Stimulated activated CD8-positive, alpha-beta memory T cell treated with anti-CD3 and anti-CD28 coated beads, Interleukin-12 subunit alpha, Interleukin-12 subunit beta, amount 100 ng/mL, for 1 hour (primary cell): ENCODE measurements around the gene HTN1.
"Not testable (repeated sequence)": the region's sequence is repeated elsewhere in the genome, so short reads cannot be mapped to it uniquely, and the experiment has no call there.

Experiments
- DNase-seq: peaks from one replicate; pipeline ENCODE4 v3.0.0-alpha.2; 2020; ENCODE audit warnings: low read depth

Gene HTN1

DNA sequence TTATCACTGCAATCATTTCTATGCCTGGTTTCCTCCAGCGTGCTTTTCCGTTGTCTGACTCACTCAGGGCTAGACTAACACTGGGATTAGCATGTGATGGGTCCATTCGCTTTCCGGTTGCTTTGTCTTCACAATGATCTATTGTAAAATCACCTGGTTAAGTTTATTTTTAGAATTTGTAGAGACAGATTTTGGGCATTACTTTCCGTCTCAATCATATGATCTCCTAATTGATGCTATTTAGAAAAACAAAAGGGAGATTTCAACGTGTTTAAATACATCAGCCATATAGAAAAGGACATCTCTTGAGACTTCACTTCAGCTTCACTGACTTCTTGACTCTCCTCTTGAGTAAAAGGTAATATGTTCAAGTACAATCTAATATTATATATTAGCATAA is at the start of gene HTN1:
HTN1 (plus strand) TSS at position 301 of the 400 bp plus-strand sequence. CDS start 2,639 bp downstream, outside the sequence.
- not testable (repeated sequence) for DNase-seq

DNA sequence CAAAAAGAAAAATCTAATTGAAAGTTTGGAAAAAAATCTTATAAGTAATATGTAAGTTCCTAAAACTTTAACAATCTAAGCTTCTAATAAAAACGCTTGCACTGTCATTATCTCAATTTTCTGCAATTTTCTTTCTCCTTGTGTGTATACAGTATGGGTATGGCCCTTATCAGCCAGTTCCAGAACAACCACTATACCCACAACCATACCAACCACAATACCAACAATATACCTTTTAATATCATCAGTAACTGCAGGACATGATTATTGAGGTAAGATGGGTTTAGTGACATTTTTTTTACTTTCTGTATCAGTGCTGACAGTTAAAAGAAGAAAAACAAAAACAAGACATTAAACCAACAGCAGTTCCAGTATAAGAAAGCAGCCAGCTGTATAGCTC is 49.5 kb upstream of the HTN1 start:
- no peak for DNase-seq

DNA sequence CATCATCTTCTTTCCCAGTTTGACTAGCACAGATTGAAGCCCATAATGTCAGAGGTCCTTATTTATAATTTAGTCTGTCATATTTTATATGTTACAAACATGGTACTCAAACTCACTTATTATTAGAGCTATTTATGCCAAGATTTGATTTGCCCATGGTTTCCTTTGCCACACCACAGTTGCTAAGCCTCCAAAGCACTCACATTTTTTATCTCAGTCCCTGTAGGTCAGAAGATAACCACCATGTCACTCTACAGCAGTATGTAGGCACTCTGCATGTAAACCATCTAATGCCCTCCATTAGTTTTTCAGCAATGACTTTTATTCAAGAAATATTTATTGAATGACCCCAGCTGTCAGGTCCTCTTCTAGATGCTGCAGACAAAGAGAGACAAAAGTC is 47.7 kb upstream of the HTN1 start:
- no peak for DNase-seq

DNA sequence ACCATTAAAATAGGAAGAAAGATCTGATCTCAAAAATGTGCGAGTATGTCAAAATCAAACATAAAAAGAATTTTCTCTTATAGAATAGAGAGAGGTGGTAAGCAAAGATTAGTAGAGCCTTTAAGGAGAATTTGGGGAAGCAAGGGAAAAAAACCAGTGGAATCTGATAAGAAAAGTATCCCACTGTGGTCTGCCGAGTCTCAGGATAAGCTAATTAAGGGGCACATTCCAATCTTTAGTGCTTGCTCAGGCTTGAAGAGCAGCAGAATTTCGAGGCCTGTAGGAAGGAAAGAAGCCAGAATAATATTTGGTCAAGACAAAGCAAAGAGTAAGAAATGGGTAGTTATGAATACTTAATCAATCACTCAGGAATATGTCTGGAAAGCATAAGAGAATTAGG is 41.5 kb upstream of the HTN1 start:
- no peak for DNase-seq

DNA sequence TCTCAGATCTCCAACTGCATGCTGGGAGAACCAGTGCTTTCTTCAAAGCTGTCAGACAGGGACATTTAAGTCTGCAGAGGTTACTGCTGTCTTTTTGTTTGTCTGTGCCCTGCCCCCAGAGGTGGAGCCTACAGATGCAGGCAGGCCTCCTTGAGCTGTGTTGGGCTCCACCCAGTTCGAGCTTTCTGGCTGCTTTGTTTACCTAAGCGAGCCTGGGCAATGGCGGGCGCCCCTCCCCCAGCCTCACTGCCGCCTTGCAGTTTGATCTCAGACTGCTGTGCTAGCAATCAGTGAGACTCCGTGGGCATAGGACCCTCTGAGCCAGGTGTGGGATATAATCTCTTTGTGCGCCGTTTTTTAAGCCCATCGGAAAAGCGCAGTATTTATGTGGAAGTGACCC is 31.2 kb upstream of the HTN1 start:
- DNase-seq = not testable (repeated sequence)

DNA sequence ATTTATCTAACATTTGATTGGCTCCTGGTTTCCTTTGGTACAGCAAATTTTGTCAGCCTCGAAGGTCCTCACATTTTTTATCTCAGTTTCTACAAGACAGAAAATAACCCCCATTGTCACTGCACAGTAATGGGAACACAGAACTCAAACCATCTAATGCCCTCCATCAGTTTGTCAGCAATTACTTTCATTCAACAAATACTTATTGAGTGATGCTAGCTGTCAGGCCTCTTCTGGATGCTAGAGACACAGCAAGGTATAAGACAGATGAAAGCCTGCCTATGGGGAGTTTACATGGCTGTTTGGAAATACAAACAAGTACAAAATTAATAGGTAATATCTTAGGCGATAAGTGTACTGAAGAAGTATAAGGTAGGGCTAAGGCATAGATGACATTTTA is 27.0 kb upstream of the HTN1 start:
- DNase-seq = no peak

DNA sequence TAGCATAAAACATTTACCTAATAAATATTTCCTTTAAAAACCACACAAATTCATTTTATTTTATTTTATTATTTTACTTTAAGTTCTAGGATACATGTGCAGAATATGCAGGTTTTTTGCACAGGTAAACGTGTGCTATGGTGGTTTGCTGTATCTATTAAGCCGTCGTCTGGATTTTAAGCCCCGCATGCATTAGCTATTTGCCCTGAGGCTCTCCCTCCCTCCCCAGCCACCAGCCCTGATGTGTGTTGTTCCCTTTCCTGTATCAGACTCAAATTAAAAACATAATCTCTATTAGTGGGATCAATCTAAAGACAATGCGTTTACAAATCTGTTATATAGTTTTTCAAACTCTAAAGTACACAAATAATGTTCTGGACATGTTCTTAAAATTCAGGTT is 23.2 kb upstream of the HTN1 start:
- no peak for DNase-seq

DNA sequence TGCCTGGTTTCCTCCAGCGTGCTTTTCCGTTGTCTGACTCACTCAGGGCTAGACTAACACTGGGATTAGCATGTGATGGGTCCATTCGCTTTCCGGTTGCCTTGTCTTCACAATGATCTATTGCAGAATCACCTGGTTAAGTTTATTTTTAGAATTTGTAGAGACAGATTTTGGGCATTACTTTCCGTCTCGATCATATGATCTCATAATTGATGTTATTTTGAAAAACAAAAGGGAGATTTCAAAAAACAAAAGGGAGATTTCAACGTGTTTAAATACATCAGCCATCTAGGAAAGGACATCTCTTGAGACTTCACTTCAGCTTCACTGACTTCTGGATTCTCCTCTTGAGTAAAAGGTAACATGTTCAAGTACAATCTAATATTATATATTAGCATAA is 22.1 kb upstream of the HTN1 start, which contains the start of gene HTN3:
HTN3 (plus strand) TSS at position 301 of the 400 bp plus-strand sequence. CDS start 2,282 bp downstream, outside the sequence.
- not testable (repeated sequence) for DNase-seq

DNA sequence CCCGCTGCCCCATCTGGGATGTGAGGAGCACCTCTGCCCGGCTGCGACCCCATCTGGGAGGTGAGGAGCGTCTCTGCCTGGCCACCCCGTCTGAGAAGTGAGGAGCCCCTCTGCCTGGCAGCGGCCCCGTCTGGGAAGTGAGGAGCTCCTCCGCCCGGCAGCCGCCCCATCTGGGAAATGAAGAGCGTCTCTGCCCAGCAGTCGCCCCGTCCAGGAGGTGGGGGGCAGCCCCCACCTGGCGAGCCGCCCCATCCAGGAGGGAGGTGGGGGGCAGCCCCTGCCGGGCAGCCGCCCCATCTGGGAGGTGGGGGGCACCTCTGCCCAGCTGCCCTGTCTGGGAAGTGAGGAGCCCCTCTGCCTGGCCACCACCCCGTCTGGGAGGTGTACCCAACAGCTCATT is 12.7 kb upstream of the HTN1 start:
- not testable (repeated sequence) for DNase-seq

DNA sequence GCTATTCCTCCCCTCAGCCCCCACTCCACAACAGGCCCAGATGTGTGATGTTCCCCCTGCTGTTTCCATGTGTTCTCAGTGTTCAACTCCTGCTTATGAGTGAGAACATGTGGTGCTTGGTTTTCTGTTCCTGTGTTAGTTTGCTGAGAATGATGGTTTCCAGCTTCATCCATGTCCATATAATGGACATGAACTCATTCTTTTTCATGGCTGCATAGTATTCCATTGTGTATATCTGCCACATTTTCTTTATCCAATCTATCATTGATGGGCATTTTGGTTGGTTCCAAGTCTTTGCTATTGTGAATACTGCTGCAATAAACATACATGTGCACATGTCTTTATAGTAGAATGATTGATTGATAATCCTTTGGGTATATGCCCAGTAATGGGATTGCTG is 10.3 kb upstream of the HTN1 start:
- DNase-seq = not testable (repeated sequence)

DNA sequence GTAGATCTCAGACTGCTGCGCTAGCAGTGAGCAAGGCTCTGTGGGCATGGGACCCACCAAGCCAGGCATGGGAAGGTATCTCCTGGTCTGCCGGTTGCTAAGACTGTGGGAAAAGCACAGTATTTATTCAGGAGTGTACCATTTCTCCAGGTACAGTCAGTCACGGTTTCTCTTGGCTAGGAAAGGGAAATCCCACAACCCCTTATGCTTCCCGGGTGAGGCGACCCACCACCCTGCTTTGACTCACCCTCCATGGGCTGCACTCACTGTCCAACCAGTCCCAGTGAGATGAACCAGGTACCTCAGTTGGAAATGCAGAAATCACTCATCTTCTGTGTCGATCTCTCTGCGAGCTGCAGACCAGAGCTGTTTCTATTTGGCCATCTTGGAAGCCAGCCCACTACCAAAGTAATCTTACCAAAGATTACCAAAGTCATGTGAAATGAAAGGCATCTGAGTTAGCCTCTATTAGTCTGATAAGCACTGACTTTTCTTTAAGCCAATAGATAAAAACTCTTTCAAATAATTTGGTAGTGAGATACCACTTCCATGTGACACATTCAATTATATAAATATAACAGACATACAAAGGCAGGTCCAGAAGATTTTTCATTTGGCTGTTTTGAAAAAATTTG is 8.5 kb upstream of the HTN1 start:
- no peak for DNase-seq

DNA sequence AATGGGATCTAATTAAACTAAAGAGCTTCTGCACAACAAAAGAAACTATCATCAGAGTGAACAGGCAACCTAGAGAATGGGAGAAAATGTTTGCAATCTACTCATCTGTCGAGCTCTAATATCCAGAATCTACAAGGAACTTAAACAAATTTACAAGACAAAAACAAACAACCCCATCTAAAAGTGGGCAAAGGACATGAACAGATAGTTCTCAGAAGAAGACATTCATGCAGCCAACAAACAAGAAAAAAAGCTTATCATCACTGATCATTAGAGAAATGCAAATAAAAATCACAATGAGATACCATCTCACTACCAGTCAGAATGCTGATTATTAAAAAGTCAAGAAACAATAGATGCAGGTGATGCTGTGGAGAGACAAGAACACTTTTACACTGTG is 6.3 kb downstream of the HTN1 start:
- DNase-seq = not testable (repeated sequence)

DNA sequence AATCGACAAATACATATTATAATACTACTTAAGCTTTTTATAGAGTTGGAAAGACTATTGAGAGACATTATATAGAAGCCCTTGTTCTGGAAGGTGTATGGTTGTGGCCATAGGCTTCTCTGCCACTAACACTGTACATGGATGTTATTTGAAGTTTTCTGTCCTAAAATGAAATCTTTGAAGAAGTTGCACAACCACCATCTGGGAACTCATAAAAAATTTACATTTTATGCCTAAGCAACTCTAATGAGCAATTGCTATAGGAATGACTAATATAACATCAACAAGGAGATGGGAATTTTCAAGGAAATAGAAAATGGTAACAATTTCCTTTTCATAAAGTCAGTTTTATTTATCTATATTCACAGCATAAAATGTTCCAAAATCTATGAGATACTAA is 7.4 kb downstream of the HTN1 start:
- no peak for DNase-seq

DNA sequence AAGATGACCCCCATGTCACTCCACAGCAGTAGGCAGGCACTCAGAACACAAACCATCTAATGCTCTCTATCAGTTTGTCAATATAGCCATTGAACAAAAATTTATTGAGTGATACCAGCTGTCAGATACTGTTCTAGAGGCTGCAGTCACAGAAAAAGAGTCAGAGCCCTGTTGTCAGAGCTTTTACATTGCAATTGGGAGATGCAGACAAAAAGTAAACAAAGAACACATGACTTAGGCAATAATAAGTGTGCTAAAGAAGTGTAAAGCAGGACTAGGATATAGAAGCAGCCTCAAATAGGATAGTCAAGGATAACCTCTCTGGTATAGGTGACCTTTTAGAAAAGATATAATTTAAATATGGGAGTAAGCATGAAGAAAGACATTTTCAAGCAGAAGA is 8.9 kb downstream of the HTN1 start:
- no peak for DNase-seq

DNA sequence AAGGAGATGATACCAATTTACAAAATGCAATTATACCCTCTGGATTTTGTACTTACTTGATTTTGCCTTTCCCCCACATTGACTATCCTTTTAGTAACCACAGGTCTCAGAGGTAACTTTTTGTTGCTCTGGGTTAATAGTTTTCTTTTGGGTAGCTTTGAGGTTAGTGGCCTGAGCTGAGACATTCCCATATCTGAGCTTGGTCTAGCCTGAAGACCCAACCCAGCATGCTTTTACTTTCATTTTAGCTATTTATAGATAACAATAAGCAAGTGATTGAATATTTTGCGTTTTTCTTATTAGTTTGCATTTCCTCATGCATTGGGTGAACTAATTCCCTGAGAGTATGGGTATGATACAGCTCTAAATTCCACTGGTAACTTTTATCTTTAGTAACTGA is 11.8 kb downstream of the HTN1 start:
- no peak for DNase-seq

DNA sequence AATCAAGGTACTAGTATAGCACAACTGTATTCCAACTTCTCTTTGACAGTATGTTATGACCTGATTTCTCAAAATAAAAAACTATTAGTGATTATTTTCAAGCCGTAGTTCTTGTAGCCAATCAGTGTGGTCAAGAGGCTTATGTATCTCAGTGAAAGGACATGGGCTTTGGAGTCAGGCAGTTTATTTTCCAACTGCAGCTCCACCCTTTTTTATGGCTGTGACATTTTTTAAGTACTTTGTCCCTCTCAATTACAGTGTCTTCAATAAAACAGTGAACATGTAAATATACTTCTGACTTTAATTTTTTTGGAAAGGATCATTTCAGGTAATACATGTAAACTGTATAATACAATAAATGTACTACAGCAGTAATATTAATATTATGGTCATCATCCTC is 30.0 kb downstream of the HTN1 start:
- DNase-seq = no peak

DNA sequence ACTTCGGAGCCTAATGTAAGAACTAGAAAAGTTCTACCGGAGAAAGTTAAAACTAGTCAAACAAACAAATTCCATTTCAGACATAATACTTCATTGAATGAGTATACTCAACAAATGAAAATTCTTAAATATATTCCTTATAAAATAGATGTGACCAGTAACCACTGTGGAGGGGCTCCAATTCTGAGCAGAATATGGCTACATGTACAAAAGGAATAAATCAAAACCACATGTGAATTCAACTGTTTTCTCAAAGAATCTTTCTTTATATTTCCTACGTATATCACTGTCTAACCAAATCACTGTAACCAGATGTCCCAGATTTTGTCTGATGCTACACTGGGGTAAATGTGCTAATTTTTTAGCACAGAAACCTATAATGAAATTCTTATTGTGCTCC is 49.0 kb downstream of the HTN1 start:
- DNase-seq = no peak
